Nephron (organoid): ENCODE results near the gene IRS1.

Source experiments
- H3K27ac Mint-ChIP-seq, 3 experiments: 2 replicates each; pipeline ENCODE4 v1.8.0; 2020; ENCODE audit warnings: mixed read lengths in 3 of 3, mild to moderate bottlenecking in 2 of 3, moderate library complexity in 1 of 3
- H3K27me3 Mint-ChIP-seq: 2 replicates; pipeline ENCODE4 v1.8.0; 2021; ENCODE audit warnings: low read depth, mild to moderate bottlenecking, moderate library complexity, mixed read lengths
- H3K36me3 Mint-ChIP-seq: 2 replicates; pipeline ENCODE4 v1.8.0; 2020; ENCODE audit warnings: low read depth, mixed read lengths
- H3K4me1 Mint-ChIP-seq: 2 replicates; pipeline ENCODE4 v1.8.0; 2020; ENCODE audit warnings: mixed read lengths
- H3K4me3 Mint-ChIP-seq, 3 experiments: 2 replicates each; pipeline ENCODE4 v1.8.0; 2020; ENCODE audit warnings: mild to moderate bottlenecking in 3 of 3, mixed read lengths in 3 of 3, moderate library complexity in 2 of 3
- H3K9me3 Mint-ChIP-seq: 2 replicates; pipeline ENCODE4 v1.8.0; 2020; ENCODE audit warnings: mixed read lengths
- TF ChIP-seq, protein P1 (sequence below), 3 experiments: fragments of 200-600 bp; sonication (generic); IDR thresholded peaks; one replicate each; pipeline ENCODE4 v1.5.0; 2021; ENCODE audit warnings: antibody characterized with exemption in 3 of 3; ENCODE audit not compliant: unreplicated experiment in 3 of 3

The IRS1 gene

DNA sequence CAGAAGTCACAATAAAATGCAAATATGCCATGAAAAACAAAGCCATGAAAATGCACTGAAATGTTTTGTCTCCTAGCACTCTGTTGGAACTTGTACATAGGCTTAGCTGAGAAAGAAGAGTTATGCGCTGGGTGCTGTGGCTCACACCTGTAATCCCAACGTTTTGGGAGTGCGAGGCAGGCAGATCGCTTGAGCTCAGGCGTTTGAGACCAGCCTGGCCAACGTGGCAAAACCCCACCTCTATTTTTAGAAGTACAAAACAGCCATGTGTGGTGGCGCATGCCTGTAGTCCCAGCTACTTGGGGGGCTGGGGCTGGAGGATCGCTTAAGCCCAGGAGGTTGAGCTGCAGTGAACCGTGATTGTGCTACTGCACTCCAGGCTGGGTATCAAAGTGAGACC lies 39.9 kb downstream of the IRS1 start:
- Mint-ChIP-seq H3K27ac (peak overlapping the region; percentile 73 to 76 (median 74)), H3K4me1 (peaks cover 69% of the 10 kb centered on the region), H3K27me3 (no peaks in the 10 kb centered on the region), H3K4me3 (peak overlapping the region in 1 of 3 experiments; percentile 8), H3K9me3 (no peaks in the 10 kb centered on the region), H3K36me3 (peaks cover 14% of the 10 kb centered on the region)
- TF ChIP-seq, protein P1, sequence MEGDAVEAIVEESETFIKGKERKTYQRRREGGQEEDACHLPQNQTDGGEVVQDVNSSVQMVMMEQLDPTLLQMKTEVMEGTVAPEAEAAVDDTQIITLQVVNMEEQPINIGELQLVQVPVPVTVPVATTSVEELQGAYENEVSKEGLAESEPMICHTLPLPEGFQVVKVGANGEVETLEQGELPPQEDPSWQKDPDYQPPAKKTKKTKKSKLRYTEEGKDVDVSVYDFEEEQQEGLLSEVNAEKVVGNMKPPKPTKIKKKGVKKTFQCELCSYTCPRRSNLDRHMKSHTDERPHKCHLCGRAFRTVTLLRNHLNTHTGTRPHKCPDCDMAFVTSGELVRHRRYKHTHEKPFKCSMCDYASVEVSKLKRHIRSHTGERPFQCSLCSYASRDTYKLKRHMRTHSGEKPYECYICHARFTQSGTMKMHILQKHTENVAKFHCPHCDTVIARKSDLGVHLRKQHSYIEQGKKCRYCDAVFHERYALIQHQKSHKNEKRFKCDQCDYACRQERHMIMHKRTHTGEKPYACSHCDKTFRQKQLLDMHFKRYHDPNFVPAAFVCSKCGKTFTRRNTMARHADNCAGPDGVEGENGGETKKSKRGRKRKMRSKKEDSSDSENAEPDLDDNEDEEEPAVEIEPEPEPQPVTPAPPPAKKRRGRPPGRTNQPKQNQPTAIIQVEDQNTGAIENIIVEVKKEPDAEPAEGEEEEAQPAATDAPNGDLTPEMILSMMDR (IDR thresholded peaks at IDR 0.05; ENCODE audit: unreplicated experiment in 3 of 3): no peak

DNA sequence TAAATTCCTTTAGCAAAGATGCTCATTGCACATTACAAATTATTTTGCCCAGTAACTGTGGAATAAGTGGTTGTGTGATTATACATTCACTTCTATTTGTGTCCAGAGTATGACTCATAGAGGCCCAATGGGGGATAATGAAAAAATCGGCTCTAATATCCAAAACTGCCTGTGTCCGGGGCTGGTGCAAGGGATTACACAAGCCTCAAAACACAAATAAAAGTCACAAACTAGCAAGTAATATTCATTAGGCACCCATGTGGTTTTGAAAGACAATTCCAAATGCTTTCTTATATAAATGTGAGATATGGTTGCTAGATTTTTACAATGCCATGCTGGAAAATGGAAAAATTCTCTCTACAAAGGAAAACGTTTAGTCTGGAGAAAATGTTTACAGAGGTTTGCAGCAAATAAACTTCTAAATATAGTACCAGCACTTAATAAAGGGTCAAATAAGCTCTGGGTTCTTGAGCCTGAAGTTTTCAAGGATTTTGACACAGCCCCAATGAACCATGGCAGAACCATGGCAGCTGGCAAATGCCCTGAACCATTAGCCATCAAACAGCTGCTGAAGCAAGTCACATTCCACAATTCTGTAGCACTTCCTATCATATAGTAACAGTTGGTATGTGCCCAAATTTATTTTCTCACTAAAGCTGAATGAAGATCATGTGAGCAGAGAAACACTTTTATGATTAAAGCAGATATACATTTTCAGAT lies 40.5 kb downstream of the IRS1 start:
- H3K4me1 Mint-ChIP-seq: peaks cover 74% of the 10 kb centered on the region
- no peaks in the 10 kb centered on the region for H3K27me3 Mint-ChIP-seq
- TF ChIP-seq, protein P1 (IDR thresholded peaks at IDR 0.05; ENCODE audit: unreplicated experiment in 3 of 3): no peak
- no peaks in the 10 kb centered on the region for H3K9me3 Mint-ChIP-seq
- peak overlapping the region; percentile 73 to 76 (median 74) for H3K27ac Mint-ChIP-seq
- H3K36me3 Mint-ChIP-seq: peaks cover 9% of the 10 kb centered on the region
- H3K4me3 Mint-ChIP-seq: peak overlapping the region in 1 of 3 experiments; percentile 8

GRCh38 chr2:226756131-226756530 lies 43.5 kb downstream of the IRS1 start:
- H3K9me3 Mint-ChIP-seq: no peaks in the 10 kb centered on the region
- H3K27me3 Mint-ChIP-seq: no peaks in the 10 kb centered on the region
- H3K36me3 Mint-ChIP-seq: no peaks in the 10 kb centered on the region
- peak overlapping the region in 2 of 3 experiments; percentile 2 to 39 for H3K27ac Mint-ChIP-seq
- peaks cover 51% of the 10 kb centered on the region for H3K4me1 Mint-ChIP-seq
- H3K4me3 Mint-ChIP-seq: no peak overlapping the region
- TF ChIP-seq, protein P1 (IDR thresholded peaks at IDR 0.05; ENCODE audit: unreplicated experiment in 3 of 3): no peak

DNA sequence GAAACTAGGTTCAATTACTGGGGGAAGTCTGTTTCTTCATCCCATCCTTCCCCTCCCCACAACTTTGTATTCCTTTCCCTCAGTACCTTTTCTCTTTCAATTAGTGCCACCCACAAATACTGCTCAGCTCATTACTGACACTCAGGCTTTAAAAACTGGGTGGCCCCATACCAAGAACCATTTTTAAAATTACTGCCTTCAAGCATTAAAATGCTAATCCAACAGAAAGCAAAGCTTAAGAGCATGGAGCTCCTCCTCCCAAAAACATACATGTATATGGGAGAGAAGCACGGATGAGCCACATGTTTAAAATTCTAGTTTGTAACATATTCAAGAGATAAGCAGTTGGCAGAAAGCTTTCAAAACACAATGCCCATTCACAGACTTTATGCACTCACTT lies 44.0 kb downstream of the IRS1 start:
- Mint-ChIP-seq H3K27me3 (no peaks in the 10 kb centered on the region), H3K27ac (peak overlapping the region in 1 of 3 experiments; percentile 39), H3K4me1 (peaks cover 47% of the 10 kb centered on the region), H3K36me3 (peaks cover 2% of the 10 kb centered on the region), H3K4me3 (no peak overlapping the region), H3K9me3 (no peaks in the 10 kb centered on the region)
- TF ChIP-seq, protein P1 (IDR thresholded peaks at IDR 0.05; ENCODE audit: unreplicated experiment in 3 of 3): no peak

DNA sequence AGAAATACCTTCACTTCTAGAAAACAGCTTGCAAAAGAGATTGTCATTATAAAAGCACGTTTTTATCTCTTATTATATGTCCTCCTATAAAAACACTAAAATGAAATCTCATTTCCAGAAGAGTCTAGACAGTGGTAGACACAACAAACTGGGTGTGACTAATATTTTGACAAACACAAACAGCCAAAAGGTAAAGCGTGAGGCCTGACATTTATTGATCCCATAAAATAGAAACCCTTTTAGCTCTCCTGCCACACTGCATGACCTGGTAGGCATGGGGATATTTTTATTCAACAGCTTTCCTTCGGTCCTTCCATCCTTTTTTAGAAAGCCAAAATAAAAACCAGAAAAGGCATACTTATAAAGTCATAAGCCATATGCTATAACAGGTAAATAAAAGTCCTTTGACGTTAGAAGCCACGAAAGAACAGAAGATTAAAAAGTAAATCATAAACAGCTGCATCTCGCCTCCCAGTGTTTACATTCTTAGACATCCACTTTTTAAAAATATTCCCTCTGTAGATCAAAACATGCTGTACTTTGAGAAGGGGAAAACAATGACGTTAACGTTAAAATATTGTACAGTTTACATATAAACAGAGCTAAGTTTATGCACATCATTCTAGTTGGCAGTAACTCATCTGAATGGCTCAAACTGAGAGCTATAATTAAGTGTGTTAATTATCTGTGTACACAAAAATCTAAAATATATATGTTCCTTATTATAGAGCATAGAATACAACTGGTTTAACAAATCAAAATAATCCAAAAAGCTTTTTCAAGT lies 44.6 kb downstream of the IRS1 start:
- TF ChIP-seq, protein P1 (IDR thresholded peaks at IDR 0.05; ENCODE audit: unreplicated experiment in 3 of 3): no peak
- no peak overlapping the region for H3K4me3 Mint-ChIP-seq
- no peaks in the 10 kb centered on the region for H3K9me3 Mint-ChIP-seq
- H3K27ac Mint-ChIP-seq: peak overlapping the region in 2 of 3 experiments; percentile 3 to 39
- H3K36me3 Mint-ChIP-seq: peaks cover 4% of the 10 kb centered on the region
- no peaks in the 10 kb centered on the region for H3K27me3 Mint-ChIP-seq
- H3K4me1 Mint-ChIP-seq: peaks cover 42% of the 10 kb centered on the region
